ENCODE measurements around the gene ZNF775.

- TF ChIP-seq CTCF (IDR thresholded peaks at IDR 0.05): no peak
- TF ChIP-seq ZFX (IDR thresholded peaks at IDR 0.05; ENCODE audit: borderline replicate concordance): no peak
Measured at GRCh38 chr7:150385302-150385723, 6.2 kb downstream of the ZNF775 start.

Measured in 22Rv1 (cell line).